HG02840 (cell line): ENCODE data around the gene PXDC1.

Experiments
- ATAC-seq: cut with Tn5 transposase; IDR thresholded peaks from one replicate; pipeline ENCODE4 v1.9.1; 2021; ENCODE audit warnings: mild to moderate bottlenecking, moderate library complexity, moderate number of reproducible peaks; ENCODE audit not compliant: unreplicated experiment, low FRiP score

Gene PXDC1

GRCh38 chr6:3751077-3751729 lies at the start of gene PXDC1:
Gene PXDC1, minus strand, starts transcription at chr6:3751713. Its CDS starts 182 bp downstream, at chr6:3751531.
- no peak for ATAC-seq

GRCh38 chr6:3800850-3801591 lies 49.5 kb upstream of the PXDC1 start:
- no peak for ATAC-seq

GRCh38 chr6:3799719-3800118 lies 48.2 kb upstream of the PXDC1 start:
- ATAC-seq: no peak

GRCh38 chr6:3798055-3798919 lies 46.8 kb upstream of the PXDC1 start:
- ATAC-seq: no peak

- ATAC-seq: no peak
Observed at GRCh38 chr6:3797231-3798054, 45.9 kb upstream of the PXDC1 start.

- no peak for ATAC-seq
Observed at GRCh38 chr6:3796719-3797041, 45.2 kb upstream of the PXDC1 start.

- ATAC-seq: no peak
Observed at GRCh38 chr6:3795836-3796718, 44.6 kb upstream of the PXDC1 start.

- ATAC-seq: no peak
Observed at GRCh38 chr6:3794092-3794491, 42.6 kb upstream of the PXDC1 start.

GRCh38 chr6:3793545-3793944 lies 42.0 kb upstream of the PXDC1 start:
- no peak for ATAC-seq

- ATAC-seq: no peak
Observed at GRCh38 chr6:3791526-3792203, 40.2 kb upstream of the PXDC1 start.

- no peak for ATAC-seq
Observed at GRCh38 chr6:3789896-3790558, 38.5 kb upstream of the PXDC1 start.

GRCh38 chr6:3789018-3789895 lies 37.7 kb upstream of the PXDC1 start:
- ATAC-seq: no peak

GRCh38 chr6:3788408-3789017 lies 37.0 kb upstream of the PXDC1 start:
- ATAC-seq: no peak

GRCh38 chr6:3786141-3786540 lies 34.6 kb upstream of the PXDC1 start:
- no peak for ATAC-seq

GRCh38 chr6:3785745-3786098 lies 34.2 kb upstream of the PXDC1 start:
- ATAC-seq: no peak

GRCh38 chr6:3784885-3785744 lies 33.6 kb upstream of the PXDC1 start:
- ATAC-seq: no peak
